Mesothelial cell of epicardium (in vitro differentiated cells): ENCODE results near the gene LMOD1. TPM values are rescaled to one million over a fixed set of nuclear protein-coding genes. Genes with fewer than 3 reads are reported as not detected.

Experiments
- DNase-seq, 2 experiments: peaks; one replicate each; pipeline ENCODE4 v3.0.0; 2021; ENCODE audit warnings: low spot score in 2 of 2; ENCODE audit not compliant: unreplicated experiment in 2 of 2
- H3K27ac Mint-ChIP-seq: 2 replicates; pipeline ENCODE4 v1.8.0; 2021; ENCODE audit warnings: mixed read lengths
- H3K27me3 Mint-ChIP-seq: 2 replicates; pipeline ENCODE4 v1.8.0; 2021; ENCODE audit warnings: low read depth, mixed read lengths
- H3K36me3 Mint-ChIP-seq: 2 replicates; pipeline ENCODE4 v1.8.0; 2021; ENCODE audit warnings: mixed read lengths
- H3K4me1 Mint-ChIP-seq: 2 replicates; pipeline ENCODE4 v1.8.0; 2021; ENCODE audit warnings: mixed read lengths
- H3K4me3 Mint-ChIP-seq: 2 replicates; pipeline ENCODE4 v1.8.0; 2021; ENCODE audit warnings: mild to moderate bottlenecking, moderate library complexity, mixed read lengths
- H3K9me3 Mint-ChIP-seq: 2 replicates; pipeline ENCODE4 v1.8.0; 2021; ENCODE audit warnings: mixed read lengths
- total RNA-seq: library from RNA; stranded (reverse); gene quantifications from 3 replicates; pipeline ENCODE4 v1.2.1, GENCODE V29; 2021
- TF ChIP-seq, protein P1 (sequence below): fragments of 200-600 bp; sonication (generic); IDR thresholded peaks from one replicate; pipeline ENCODE4 v1.5.0; 2021; ENCODE audit warnings: antibody characterized with exemption; ENCODE audit not compliant: unreplicated experiment

The LMOD1 gene
- total RNA-seq, 1 donor from 2014 or later = 5.4 TPM

DNA sequence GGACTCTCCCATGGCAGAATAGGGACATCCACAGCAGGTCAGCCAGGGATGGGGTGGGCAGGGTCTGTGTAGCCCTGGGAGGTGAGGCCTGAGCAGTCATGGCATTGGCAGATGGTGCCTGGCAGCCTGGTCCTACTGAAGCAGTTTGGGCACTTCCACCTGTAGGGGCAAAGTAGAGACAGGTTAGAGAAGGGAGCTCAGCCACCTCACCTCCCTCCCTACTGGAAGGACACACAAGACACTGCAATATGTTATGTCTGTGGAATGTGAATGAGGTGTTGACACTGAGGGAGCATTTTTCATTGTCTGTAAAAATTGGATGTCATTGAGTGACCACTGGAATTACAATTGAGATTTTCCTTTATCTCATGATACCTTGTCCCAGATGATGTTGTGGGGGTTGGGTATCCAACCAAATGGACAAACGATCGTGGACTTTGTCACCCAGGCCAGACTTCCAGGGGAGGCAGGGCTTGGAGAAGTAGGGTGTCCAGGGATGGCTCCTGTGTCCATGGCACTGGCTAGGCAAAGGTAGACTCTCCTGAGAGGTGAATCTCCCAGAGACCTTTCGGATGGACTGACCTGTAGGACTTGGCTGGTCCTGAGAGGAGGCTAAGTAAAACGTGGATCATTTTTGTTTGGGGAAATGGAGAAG, 48.0 kb downstream of the LMOD1 start:
- H3K36me3 Mint-ChIP-seq = peaks cover 3% of the 10 kb centered on the region
- no peak for DNase-seq
- H3K4me1 Mint-ChIP-seq = peaks cover 14% of the 10 kb centered on the region
- TF ChIP-seq, protein P1, sequence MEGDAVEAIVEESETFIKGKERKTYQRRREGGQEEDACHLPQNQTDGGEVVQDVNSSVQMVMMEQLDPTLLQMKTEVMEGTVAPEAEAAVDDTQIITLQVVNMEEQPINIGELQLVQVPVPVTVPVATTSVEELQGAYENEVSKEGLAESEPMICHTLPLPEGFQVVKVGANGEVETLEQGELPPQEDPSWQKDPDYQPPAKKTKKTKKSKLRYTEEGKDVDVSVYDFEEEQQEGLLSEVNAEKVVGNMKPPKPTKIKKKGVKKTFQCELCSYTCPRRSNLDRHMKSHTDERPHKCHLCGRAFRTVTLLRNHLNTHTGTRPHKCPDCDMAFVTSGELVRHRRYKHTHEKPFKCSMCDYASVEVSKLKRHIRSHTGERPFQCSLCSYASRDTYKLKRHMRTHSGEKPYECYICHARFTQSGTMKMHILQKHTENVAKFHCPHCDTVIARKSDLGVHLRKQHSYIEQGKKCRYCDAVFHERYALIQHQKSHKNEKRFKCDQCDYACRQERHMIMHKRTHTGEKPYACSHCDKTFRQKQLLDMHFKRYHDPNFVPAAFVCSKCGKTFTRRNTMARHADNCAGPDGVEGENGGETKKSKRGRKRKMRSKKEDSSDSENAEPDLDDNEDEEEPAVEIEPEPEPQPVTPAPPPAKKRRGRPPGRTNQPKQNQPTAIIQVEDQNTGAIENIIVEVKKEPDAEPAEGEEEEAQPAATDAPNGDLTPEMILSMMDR = no peak
- H3K9me3 Mint-ChIP-seq = no peaks in the 10 kb centered on the region
- H3K27me3 Mint-ChIP-seq = no peaks in the 10 kb centered on the region
- no peak overlapping the region for H3K4me3 Mint-ChIP-seq
- no peak overlapping the region for H3K27ac Mint-ChIP-seq

- no peaks in the 10 kb centered on the region for H3K9me3 Mint-ChIP-seq
- H3K4me3 Mint-ChIP-seq = no peak overlapping the region
- H3K36me3 Mint-ChIP-seq = peaks cover 3% of the 10 kb centered on the region
- DNase-seq = no peak
- H3K4me1 Mint-ChIP-seq = peaks cover 14% of the 10 kb centered on the region
- H3K27me3 Mint-ChIP-seq = no peaks in the 10 kb centered on the region
- no peak overlapping the region for H3K27ac Mint-ChIP-seq
- TF ChIP-seq, protein P1 = no peak
Observed at GRCh38 chr1:201896951-201897391, 49.4 kb downstream of the LMOD1 start.

DNA sequence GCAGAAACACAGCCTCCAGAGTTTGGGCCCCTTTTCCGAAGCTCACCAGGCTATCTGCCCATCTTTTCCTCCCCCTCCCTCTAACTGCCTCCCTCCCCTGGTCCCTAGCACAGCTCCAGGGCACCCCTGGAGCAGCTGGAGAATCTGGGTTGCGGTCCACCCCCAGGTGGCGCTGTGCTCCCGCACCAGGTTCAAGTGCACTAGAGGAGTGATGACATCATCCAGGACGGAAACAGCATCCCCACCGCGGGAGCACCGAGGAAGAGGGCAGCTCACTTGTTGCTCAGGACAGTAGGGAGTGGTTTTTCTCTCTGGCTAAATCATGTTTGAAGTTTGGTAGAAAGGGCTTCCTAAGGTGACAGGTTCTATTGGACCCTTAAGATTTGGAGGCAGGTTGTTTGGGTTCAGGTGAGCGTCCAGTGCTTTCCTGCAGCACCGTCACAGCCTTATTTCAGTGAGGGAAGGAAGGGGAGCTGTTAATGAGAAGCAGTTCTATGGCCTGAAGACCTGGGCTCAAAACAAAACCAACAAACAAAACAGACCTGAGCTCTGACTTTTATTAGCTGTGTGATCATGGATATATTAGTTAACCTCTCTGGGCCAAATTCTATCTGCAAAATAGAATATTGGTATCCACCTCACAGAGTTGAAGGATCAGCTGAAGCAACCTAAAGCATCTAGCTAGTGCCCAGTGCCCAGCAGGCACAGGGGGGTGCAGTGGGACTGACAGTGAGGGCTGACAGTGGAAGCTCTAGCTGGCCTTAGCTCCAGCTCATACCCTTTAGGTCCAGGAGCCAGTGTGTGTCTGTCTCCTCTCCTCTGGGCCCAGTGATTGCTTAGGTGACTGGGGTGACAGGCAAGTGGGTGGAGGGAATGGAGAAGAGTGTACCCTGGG, 50.2 kb downstream of the LMOD1 start:
- TF ChIP-seq, protein P1 = peak; percentile 96
- Mint-ChIP-seq H3K36me3 (peaks cover 3% of the 10 kb centered on the region), H3K9me3 (no peaks in the 10 kb centered on the region), H3K4me1 (peaks cover 14% of the 10 kb centered on the region), H3K27ac (peak overlapping the region; percentile 74), H3K27me3 (no peaks in the 10 kb centered on the region), H3K4me3 (no peak overlapping the region)
- DNase-seq = peak; percentile 67 to 95

GRCh38 chr1:201895120-201895665, 51.2 kb downstream of the LMOD1 start:
- peaks cover 3% of the 10 kb centered on the region for H3K36me3 Mint-ChIP-seq
- H3K27me3 Mint-ChIP-seq = no peaks in the 10 kb centered on the region
- H3K27ac Mint-ChIP-seq = no peak overlapping the region

DNA sequence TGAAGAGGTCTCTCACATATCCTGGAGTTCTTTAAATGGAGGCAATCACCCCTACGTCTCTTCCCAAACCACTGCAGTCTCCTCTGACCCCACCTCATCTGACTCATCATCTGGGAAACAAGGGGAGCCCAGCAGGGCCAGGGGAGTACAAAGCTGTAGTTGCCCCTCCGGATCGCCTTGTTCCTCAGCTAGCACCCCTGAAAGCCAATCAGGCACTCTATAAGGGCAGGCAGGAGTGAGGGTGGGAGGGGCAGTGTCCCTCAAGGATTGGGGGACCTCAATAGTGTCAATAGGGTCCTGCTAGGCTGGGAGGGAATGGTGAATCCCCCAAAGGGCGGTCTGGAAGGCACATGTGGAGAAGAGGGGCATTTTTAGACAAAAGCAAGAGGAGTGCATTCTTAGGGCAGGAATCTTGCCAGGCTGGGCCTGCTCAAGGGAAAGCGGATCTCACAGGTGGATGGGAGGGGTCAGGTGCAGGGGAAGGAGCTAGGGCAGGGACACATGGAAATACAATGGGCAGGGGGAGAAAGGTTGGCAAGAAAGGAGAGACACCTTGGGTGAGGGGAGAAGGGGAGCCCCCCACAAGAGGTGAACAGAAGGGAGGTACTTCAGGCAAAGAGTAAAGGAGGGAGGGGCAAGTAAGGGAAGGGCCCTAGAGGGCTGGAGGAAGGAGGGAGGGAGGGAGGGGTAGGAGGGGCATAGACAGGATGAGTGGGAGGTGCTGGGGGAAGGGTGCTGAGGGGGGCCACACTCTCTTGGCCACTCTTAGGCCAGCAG, 51.8 kb downstream of the LMOD1 start:
- peaks cover 2% of the 10 kb centered on the region for H3K27me3 Mint-ChIP-seq
- peaks cover 15% of the 10 kb centered on the region for H3K4me1 Mint-ChIP-seq
- no peaks in the 10 kb centered on the region for H3K9me3 Mint-ChIP-seq
- TF ChIP-seq, protein P1 = no peak
- H3K27ac Mint-ChIP-seq = no peak overlapping the region
- no peak for DNase-seq
- no peaks in the 10 kb centered on the region for H3K36me3 Mint-ChIP-seq
- H3K4me3 Mint-ChIP-seq = no peak overlapping the region

More at GRCh38 chr1:201895120-201895665, 51.2 kb downstream of the LMOD1 start:
- TF ChIP-seq, protein P1 = no peak
- no peak for DNase-seq
- no peaks in the 10 kb centered on the region for H3K9me3 Mint-ChIP-seq
- H3K4me3 Mint-ChIP-seq = no peak overlapping the region
- H3K4me1 Mint-ChIP-seq = peaks cover 14% of the 10 kb centered on the region
